Activated T-helper 17 cell treated with anti-CD3 and anti-CD28 coated beads, Interleukin-2, amount 50 U/mL, for 72 hours (primary cell): Measurements from ENCODE around the gene KTI12. TPM values are rescaled to one million over a fixed set of nuclear protein-coding genes. Genes with fewer than 3 reads are reported as not detected.
"Not testable (repeated sequence)": the region's sequence is repeated elsewhere in the genome, so short reads cannot be mapped to it uniquely, and the experiment has no call there.

ENCODE experiments used
- ATAC-seq: fragments of 150-1000 bp; cut with Tn5 transposase; replicated peaks from 2 replicates; pipeline ENCODE4 v1.10.0; 2021; ENCODE audit warnings: mild to moderate bottlenecking, moderate library complexity
- H3K27ac Mint-ChIP-seq: one replicate; pipeline ENCODE4 v1.8.0; 2022; ENCODE audit warnings: mixed read lengths
- H3K27me3 Mint-ChIP-seq: one replicate; pipeline ENCODE4 v1.8.0; 2022; ENCODE audit warnings: mixed read lengths
- H3K36me3 Mint-ChIP-seq: one replicate; pipeline ENCODE4 v1.8.0; 2022; ENCODE audit warnings: low read depth, mild to moderate bottlenecking, mixed read lengths
- H3K4me1 Mint-ChIP-seq: one replicate; pipeline ENCODE4 v1.8.0; 2022; ENCODE audit warnings: mixed read lengths
- H3K4me3 Mint-ChIP-seq: one replicate; pipeline ENCODE4 v1.8.0; 2022; ENCODE audit warnings: mild to moderate bottlenecking, mixed read lengths
- H3K9me3 Mint-ChIP-seq: one replicate; pipeline ENCODE4 v1.8.0; 2022; ENCODE audit warnings: mixed read lengths
- total RNA-seq, 2 donors: library from RNA; stranded (reverse); gene quantifications; one replicate each; pipeline ENCODE4 v1.2.3, GENCODE V29; 2022

Gene KTI12
- total RNA-seq, 2 donors from 2014 or later: 9.3 to 16.2 TPM

- Mint-ChIP-seq H3K4me3 (no peak overlapping the region), H3K27me3 (no peaks in the 10 kb centered on the region), H3K36me3 (peaks cover 79% of the 10 kb centered on the region), H3K4me1 (peaks cover 13% of the 10 kb centered on the region), H3K9me3 (no peaks in the 10 kb centered on the region), H3K27ac (no peak overlapping the region)
- ATAC-seq: peak; percentile 34
Observed at GRCh38 chr1:52026278-52026677, 7.3 kb downstream of the KTI12 start.

- ATAC-seq: no peak
- H3K4me1 Mint-ChIP-seq: peaks cover 6% of the 10 kb centered on the region
- H3K36me3 Mint-ChIP-seq: peaks cover 74% of the 10 kb centered on the region
- H3K9me3 Mint-ChIP-seq: no peaks in the 10 kb centered on the region
- H3K27me3 Mint-ChIP-seq: no peaks in the 10 kb centered on the region
- no peak overlapping the region for H3K27ac Mint-ChIP-seq
- H3K4me3 Mint-ChIP-seq: no peak overlapping the region
Observed at GRCh38 chr1:52022133-52022532, 11.5 kb downstream of the KTI12 start.

GRCh38 chr1:52008071-52008809 is 25.4 kb downstream of the KTI12 start:
- Mint-ChIP-seq H3K4me3 (no peak overlapping the region), H3K27ac (no peak overlapping the region), H3K27me3 (peaks cover 13% of the 10 kb centered on the region), H3K4me1 (no peaks in the 10 kb centered on the region), H3K36me3 (no peaks in the 10 kb centered on the region), H3K9me3 (no peaks in the 10 kb centered on the region)
- no peak for ATAC-seq

GRCh38 chr1:52007215-52008002 is 26.2 kb downstream of the KTI12 start:
- Mint-ChIP-seq H3K27me3 (peaks cover 13% of the 10 kb centered on the region), H3K9me3 (no peaks in the 10 kb centered on the region), H3K36me3 (no peaks in the 10 kb centered on the region), H3K4me3 (no peak overlapping the region), H3K27ac (no peak overlapping the region), H3K4me1 (no peaks in the 10 kb centered on the region)
- ATAC-seq: no peak

GRCh38 chr1:52006081-52006553 is 27.5 kb downstream of the KTI12 start:
- ATAC-seq, H3K4me3 Mint-ChIP-seq, H3K27ac Mint-ChIP-seq, H3K4me1 Mint-ChIP-seq, H3K9me3 Mint-ChIP-seq, H3K36me3 Mint-ChIP-seq: not testable (repeated sequence)
- peaks cover 13% of the 10 kb centered on the region for H3K27me3 Mint-ChIP-seq

- not testable (repeated sequence) for H3K9me3 Mint-ChIP-seq, H3K27ac Mint-ChIP-seq, H3K4me3 Mint-ChIP-seq, ATAC-seq, H3K36me3 Mint-ChIP-seq, H3K4me1 Mint-ChIP-seq
- peaks cover 13% of the 10 kb centered on the region for H3K27me3 Mint-ChIP-seq
Observed at GRCh38 chr1:52005548-52005947, 28.1 kb downstream of the KTI12 start.

GRCh38 chr1:52003877-52004276 is 29.7 kb downstream of the KTI12 start:
- no peak for ATAC-seq
- H3K27me3 Mint-ChIP-seq: peaks cover 13% of the 10 kb centered on the region
- no peaks in the 10 kb centered on the region for H3K36me3 Mint-ChIP-seq

GRCh38 chr1:52002038-52002917 is 31.3 kb downstream of the KTI12 start:
- H3K27ac Mint-ChIP-seq: no peak overlapping the region
- H3K4me3 Mint-ChIP-seq: no peak overlapping the region
- H3K4me1 Mint-ChIP-seq: no peaks in the 10 kb centered on the region
- H3K9me3 Mint-ChIP-seq: no peaks in the 10 kb centered on the region
- H3K27me3 Mint-ChIP-seq: peaks cover 13% of the 10 kb centered on the region
- peak; percentile 89 for ATAC-seq
- no peaks in the 10 kb centered on the region for H3K36me3 Mint-ChIP-seq

More at GRCh38 chr1:52003877-52004276, 29.7 kb downstream of the KTI12 start:
- H3K9me3 Mint-ChIP-seq: no peaks in the 10 kb centered on the region
- H3K4me3 Mint-ChIP-seq: no peak overlapping the region
- no peak overlapping the region for H3K27ac Mint-ChIP-seq
- no peaks in the 10 kb centered on the region for H3K4me1 Mint-ChIP-seq

- no peak overlapping the region for H3K27ac Mint-ChIP-seq
- H3K9me3 Mint-ChIP-seq: no peaks in the 10 kb centered on the region
- H3K4me1 Mint-ChIP-seq: no peaks in the 10 kb centered on the region
- H3K36me3 Mint-ChIP-seq: no peaks in the 10 kb centered on the region
- H3K4me3 Mint-ChIP-seq: no peak overlapping the region
- H3K27me3 Mint-ChIP-seq: peaks cover 9% of the 10 kb centered on the region
- no peak for ATAC-seq
Observed at GRCh38 chr1:51998701-51999100, 34.9 kb downstream of the KTI12 start.

GRCh38 chr1:51997974-51998382 is 35.6 kb downstream of the KTI12 start:
- H3K4me1 Mint-ChIP-seq: no peaks in the 10 kb centered on the region
- H3K27ac Mint-ChIP-seq: no peak overlapping the region
- ATAC-seq: no peak

GRCh38 chr1:51990478-51990965 is 43.1 kb downstream of the KTI12 start, which contains the start of gene RAB3B:
RAB3B (minus strand) TSS chr1:51990700; CDS start chr1:51977117, 13,583 bp downstream.
- Mint-ChIP-seq H3K9me3 (no peaks in the 10 kb centered on the region), H3K27me3 (peaks cover 26% of the 10 kb centered on the region), H3K27ac (no peak within 1 kb of the TSS), H3K4me1 (peaks cover 9% of the 10 kb centered on the region), H3K36me3 (no peaks in the 10 kb centered on the region), H3K4me3 (peak within 1 kb of the TSS; percentile 75)
- ATAC-seq: peak; percentile 99

More at GRCh38 chr1:51997974-51998382, 35.6 kb downstream of the KTI12 start:
- Mint-ChIP-seq H3K4me3 (no peak overlapping the region), H3K36me3 (no peaks in the 10 kb centered on the region), H3K27me3 (peaks cover 11% of the 10 kb centered on the region), H3K9me3 (no peaks in the 10 kb centered on the region)

GRCh38 chr1:51989582-51990477 is 43.8 kb downstream of the KTI12 start:
- ATAC-seq: no peak

GRCh38 chr1:51988254-51988653 is 45.4 kb downstream of the KTI12 start:
- Mint-ChIP-seq H3K36me3 (no peaks in the 10 kb centered on the region), H3K27ac (no peak overlapping the region), H3K27me3 (peaks cover 22% of the 10 kb centered on the region), H3K9me3 (no peaks in the 10 kb centered on the region), H3K4me1 (peaks cover 9% of the 10 kb centered on the region), H3K4me3 (no peak overlapping the region)
- ATAC-seq: no peak

More at GRCh38 chr1:51989582-51990477, 43.8 kb downstream of the KTI12 start:
- peaks cover 9% of the 10 kb centered on the region for H3K4me1 Mint-ChIP-seq
- no peak overlapping the region for H3K27ac Mint-ChIP-seq
- H3K27me3 Mint-ChIP-seq: peaks cover 26% of the 10 kb centered on the region
- peak overlapping the region; percentile 75 for H3K4me3 Mint-ChIP-seq
- H3K9me3 Mint-ChIP-seq: no peaks in the 10 kb centered on the region
- no peaks in the 10 kb centered on the region for H3K36me3 Mint-ChIP-seq
